NCI-H128 (cell line): ENCODE measurements around the gene ANTXR2.
"Not testable (repeated sequence)": the region's sequence is repeated elsewhere in the genome, so short reads cannot be mapped to it uniquely, and the experiment has no call there.

Source experiments
- DNase-seq: peaks from one replicate; lab custom pipeline; 2025; ENCODE audit not compliant: unreplicated experiment; lab: John Stamatoyannopoulos, UW

Gene ANTXR2

DNA sequence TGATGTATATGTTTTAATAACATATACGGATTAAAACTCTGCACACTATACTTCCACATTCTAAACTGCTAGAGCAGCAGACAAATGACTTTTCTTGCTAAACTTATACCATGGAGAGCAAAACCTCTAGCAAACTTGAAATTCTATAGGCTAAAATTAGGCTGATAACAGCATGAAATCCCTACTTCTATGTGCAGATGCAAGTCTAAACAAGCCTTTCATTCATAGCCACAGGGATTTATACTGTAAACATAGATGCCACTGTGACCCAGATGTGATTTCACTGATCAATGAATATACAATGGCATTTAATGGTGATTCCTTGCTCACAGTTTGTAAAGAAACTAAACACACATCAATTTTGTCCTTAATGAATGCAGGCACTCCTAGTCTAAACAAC, 151.0 kb downstream of the ANTXR2 start:
- DNase-seq = no peak

- no peak for DNase-seq
Measured at GRCh38 chr4:79920163-79920853, 152.7 kb downstream of the ANTXR2 start.

DNA sequence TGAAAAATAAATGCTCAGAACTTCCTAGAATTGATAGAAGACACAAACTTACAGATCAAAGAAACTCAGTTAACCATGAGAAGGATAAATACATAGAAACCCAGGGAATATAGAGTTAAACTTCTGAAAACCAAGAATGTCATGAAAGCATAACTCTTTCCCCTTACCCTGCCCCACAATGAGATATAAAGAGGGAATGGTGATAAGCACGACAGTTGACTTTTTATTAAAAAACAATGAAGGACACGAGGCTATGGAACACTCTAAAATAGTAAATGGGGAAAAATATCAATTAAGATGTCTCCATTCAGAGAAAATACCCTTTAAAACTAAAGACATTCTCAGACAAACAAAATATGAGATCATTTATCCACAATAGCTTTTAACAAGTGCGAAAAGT, 154.7 kb downstream of the ANTXR2 start:
- DNase-seq = no peak

- no peak for DNase-seq
Measured at GRCh38 chr4:79917246-79917645, 155.8 kb downstream of the ANTXR2 start.

GRCh38 chr4:79915246-79915645, 157.8 kb downstream of the ANTXR2 start:
- no peak for DNase-seq

DNA sequence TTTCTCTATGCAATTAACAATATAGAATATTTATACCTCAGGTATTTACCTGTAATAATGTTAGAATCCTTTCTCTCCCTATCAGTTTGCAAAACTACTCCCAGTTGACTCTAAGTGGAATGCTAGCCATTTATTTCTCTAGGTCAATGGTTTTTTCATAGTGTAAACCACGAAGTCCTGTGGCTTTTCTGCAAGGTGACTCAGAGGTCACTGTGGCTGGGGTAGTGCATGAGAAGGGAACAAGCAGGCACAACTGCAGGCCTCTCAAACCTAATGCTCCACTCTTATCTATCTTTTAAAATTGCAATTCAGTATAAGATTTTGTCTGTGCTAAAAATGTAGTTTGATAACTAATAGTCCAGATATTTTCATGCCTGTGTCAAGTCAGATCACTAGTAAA, 159.4 kb downstream of the ANTXR2 start:
- DNase-seq = no peak

GRCh38 chr4:79907001-79907400, 166.0 kb downstream of the ANTXR2 start:
- no peak for DNase-seq

GRCh38 chr4:79906303-79906702, 166.7 kb downstream of the ANTXR2 start:
- DNase-seq = no peak

- DNase-seq = no peak
Measured at GRCh38 chr4:79905212-79905611, 167.8 kb downstream of the ANTXR2 start.

- no peak for DNase-seq
Measured at GRCh38 chr4:79904331-79904730, 168.7 kb downstream of the ANTXR2 start.

DNA sequence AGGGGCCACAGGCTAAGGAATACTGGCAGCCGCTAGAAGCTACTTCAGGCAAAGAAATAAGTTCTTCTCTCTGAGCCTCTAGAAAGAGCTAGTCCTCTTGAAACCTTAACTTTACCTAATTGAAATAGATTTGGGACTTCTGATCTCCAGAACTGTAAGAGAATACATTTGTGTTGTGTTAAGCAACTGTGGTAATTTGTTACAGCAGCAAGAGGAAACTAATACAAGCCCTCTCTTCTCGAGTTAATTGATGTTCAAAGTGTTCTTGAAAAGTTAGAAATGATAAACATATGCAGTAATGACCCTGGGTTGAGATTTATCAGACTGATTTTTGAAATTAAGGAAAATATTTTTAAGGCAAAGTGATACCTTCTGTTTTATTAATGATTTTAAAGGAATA, 172.8 kb downstream of the ANTXR2 start:
- no peak for DNase-seq

DNA sequence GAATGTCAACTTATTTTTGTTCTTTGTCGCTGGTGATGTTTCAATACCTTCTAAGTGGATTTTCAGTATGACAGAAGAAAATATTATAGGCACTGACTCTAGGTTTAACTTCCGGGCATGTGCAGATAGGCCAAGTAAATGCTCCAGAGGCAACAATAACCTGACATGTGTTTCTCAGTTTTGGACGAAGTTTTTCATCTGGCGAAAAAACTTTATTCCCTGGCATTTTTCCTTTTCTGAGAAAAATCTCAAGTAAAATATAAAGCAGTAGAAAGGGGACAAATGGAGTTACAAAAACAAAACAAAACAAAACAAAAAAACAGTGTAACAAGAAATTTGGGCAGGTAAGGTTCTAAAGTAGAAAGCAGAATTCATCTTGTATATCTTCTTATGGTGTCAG, 173.5 kb downstream of the ANTXR2 start:
- no peak for DNase-seq

DNA sequence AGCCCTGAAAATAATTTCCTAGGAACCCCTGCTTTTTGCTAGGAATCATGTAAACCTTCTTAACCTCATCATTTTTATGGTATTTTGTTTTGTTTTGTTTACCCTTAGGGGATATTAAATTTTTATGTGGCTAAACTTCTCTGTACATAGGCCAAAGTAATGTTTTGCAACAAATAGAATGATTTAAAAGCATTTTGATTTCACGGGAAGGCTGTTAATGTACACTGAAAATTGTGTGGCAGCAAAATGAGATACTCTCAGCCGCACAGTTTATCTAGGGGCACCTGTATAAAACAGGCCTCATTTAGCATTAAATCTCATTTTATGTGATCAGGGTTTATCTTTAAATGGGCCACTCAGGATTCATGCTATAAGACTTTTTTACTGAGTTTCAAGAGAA, 175.0 kb downstream of the ANTXR2 start:
- no peak for DNase-seq

GRCh38 chr4:79897174-79897573, 175.9 kb downstream of the ANTXR2 start:
- DNase-seq = no peak

GRCh38 chr4:79893456-79893855, 179.6 kb downstream of the ANTXR2 start:
- DNase-seq = no peak

- not testable (repeated sequence) for DNase-seq
Measured at GRCh38 chr4:79889026-79889425, 184.0 kb downstream of the ANTXR2 start.

- DNase-seq = no peak
Measured at GRCh38 chr4:79886557-79886956, 186.5 kb downstream of the ANTXR2 start.

GRCh38 chr4:79886021-79886420, 187.0 kb downstream of the ANTXR2 start:
- no peak for DNase-seq

GRCh38 chr4:79883290-79883689, 189.7 kb downstream of the ANTXR2 start:
- DNase-seq = no peak

DNA sequence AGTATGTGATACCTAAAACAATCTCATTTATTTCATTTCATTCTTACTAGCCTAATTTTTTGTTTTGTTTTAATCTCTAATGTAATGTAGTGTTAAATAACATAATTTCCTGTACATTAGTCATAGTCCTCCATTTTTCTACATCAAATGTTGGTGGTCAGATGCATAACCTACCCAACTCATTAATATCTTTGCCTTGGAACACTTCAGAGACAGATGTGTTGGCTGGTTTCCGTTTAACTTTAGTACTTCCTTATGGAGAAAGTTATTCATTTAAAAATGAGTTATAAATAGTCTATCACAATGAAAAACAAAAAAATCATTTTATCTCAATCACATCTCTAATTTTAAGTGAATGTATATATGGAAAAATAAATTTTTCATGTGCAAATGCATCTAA, 190.2 kb downstream of the ANTXR2 start:
- no peak for DNase-seq

DNA sequence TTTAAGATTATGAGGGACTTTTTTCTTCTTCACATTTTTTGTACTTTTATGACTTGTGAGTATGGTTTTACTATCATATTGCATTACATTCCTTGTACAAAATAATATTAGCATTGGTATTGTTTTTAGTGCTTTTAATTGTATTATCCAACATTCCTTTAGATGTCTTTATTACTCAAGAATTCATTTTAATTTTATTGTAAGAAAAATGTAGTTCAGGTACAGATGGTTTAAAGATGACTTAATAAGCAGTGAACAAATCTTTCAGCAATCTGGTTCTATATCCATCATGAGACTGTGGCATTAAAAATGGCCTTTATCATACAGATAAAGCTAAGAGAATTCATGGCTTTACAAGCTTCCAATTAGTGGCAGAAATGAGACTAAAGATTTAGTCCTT, 191.6 kb downstream of the ANTXR2 start:
- DNase-seq = no peak

- no peak for DNase-seq
Measured at GRCh38 chr4:79877511-79877910, 195.5 kb downstream of the ANTXR2 start.

GRCh38 chr4:79875344-79875899, 197.6 kb downstream of the ANTXR2 start:
- no peak for DNase-seq
